ENCODE results near the gene RELN.

GRCh38 chr7:103432712-103433111, 556.7 kb downstream of the RELN start:
- no peak for TF ChIP-seq POLR2A (IDR thresholded peaks at IDR 0.05)
- TF ChIP-seq CTCF (IDR thresholded peaks at IDR 0.05), result no peak

All from testis (tissue), 2 donors.